B cell (primary cell): Measurements from ENCODE around the gene MFRP. TPM values are rescaled to one million over a fixed set of nuclear protein-coding genes. Genes with fewer than 3 reads are reported as not detected.

ENCODE experiments used
- ATAC-seq: fragments of 200-7000 bp; cut with Tn5 transposase; one replicate; pipeline ENCODE4 v1.10.0; 2021; ENCODE audit warnings: low read depth, mild to moderate bottlenecking, moderate number of reproducible peaks, moderate library complexity
- CTCF ChIA-PET: fragments of 350-600 bp; sonication (Branson Sonifier 250); formaldehyde crosslinking; loops from one replicate; lab custom pipeline; 2021; ENCODE audit warnings: antibody characterized with exemption, inconsistent platforms; lab: Charles Lee
- POLR2A ChIA-PET: fragments of 350-600 bp; sonication (Branson Sonifier 250); formaldehyde crosslinking; loops from one replicate; lab custom pipeline; 2021; ENCODE audit warnings: antibody characterized with exemption; lab: Charles Lee
- DNase-seq: peaks from one replicate; pipeline ENCODE4 v3.0.0; 2013
- H2AFZ ChIP-seq: 2 replicates; pipeline ENCODE4 v1.6.1; 2012; ENCODE audit warnings: mild to moderate bottlenecking, low read depth, low read length; ENCODE audit not compliant: insufficient read depth, poor library complexity, severe bottlenecking
- H3K27ac ChIP-seq, 2 donors: 1 replicate in 1 of 2; 2 replicates in 1 of 2; pipeline ENCODE4 v1.5.1; 2012 to 2013; ENCODE audit warnings: low read length in 2 of 2, mild to moderate bottlenecking in 2 of 2, moderate library complexity in 1 of 2
- H3K27me3 ChIP-seq, 4 experiments: fragments of 200-600 bp in 1 of 4; sonication (generic) in 1 of 4; replicated peaks in 1 of 4; 1 replicate in 2 of 4; 2 replicates in 2 of 4; pipeline versions ENCODE4 v1.6.1 to v1.7.0; 2013 to 2016; ENCODE audit warnings: low read length in 3 of 4, mild to moderate bottlenecking in 2 of 4, mixed read lengths in 1 of 4, moderate library complexity in 1 of 4; ENCODE audit not compliant: insufficient read depth in 4 of 4, control insufficient read depth in 3 of 4; ENCODE audit errors: control extremely low read depth in 1 of 4
- H3K36me3 ChIP-seq, 2 experiments: replicated peaks in 1 of 2; 1 replicate in 1 of 2; 2 replicates in 1 of 2; pipeline versions ENCODE4 v1.6.1 to v1.7.1; 2013; ENCODE audit warnings: low read length in 1 of 2; ENCODE audit not compliant: insufficient read depth in 2 of 2, control insufficient read depth in 1 of 2; ENCODE audit errors: control extremely low read depth in 1 of 2, extremely low read depth in 1 of 2
- H3K4me1 ChIP-seq, 2 donors: fragments of 200-600 bp in 1 of 2; sonication (generic) in 1 of 2; 1 replicate in 1 of 2; 2 replicates in 1 of 2; pipeline versions ENCODE4 v1.5.1 to v1.6.1; 2013 to 2017; ENCODE audit warnings: low read length in 2 of 2; ENCODE audit not compliant: control insufficient read depth in 2 of 2, insufficient read depth in 2 of 2
- H3K4me2 ChIP-seq: replicated peaks from 2 replicates; pipeline ENCODE3; 2012; ENCODE audit warnings: mild to moderate bottlenecking, low read depth, low read length; ENCODE audit not compliant: poor library complexity, severe bottlenecking
- H3K4me3 ChIP-seq, 5 experiments: fragments of 200-600 bp in 1 of 5; sonication (generic) in 1 of 5; 1 replicate in 3 of 5; 2 replicates in 2 of 5; pipeline versions ENCODE4 v1.5.1 to v1.7.0; 2011 to 2016; ENCODE audit warnings: low read length in 4 of 5, mild to moderate bottlenecking in 4 of 5, low read depth in 2 of 5, control low read depth in 1 of 5, moderate library complexity in 1 of 5; ENCODE audit not compliant: insufficient read depth in 1 of 5; ENCODE audit errors: control extremely low read depth in 1 of 5, extremely low read depth in 1 of 5
- H3K79me2 ChIP-seq: fragments of 200-600 bp; sonication (generic); one replicate; pipeline ENCODE4 v1.6.0; 2016; ENCODE audit warnings: low read length; ENCODE audit not compliant: control insufficient read depth, insufficient read depth
- H3K9ac ChIP-seq: fragments of 200-600 bp; sonication (generic); 2 replicates; pipeline ENCODE4 v1.6.1; 2017; ENCODE audit warnings: mild to moderate bottlenecking, low read length, moderate library complexity
- H3K9me3 ChIP-seq, 3 donors: one replicate each; pipeline versions ENCODE4 v1.6.1 to v1.7.1; 2013; ENCODE audit warnings: low read length in 2 of 3; ENCODE audit not compliant: control insufficient read depth in 2 of 3, insufficient read depth in 1 of 3; ENCODE audit errors: control extremely low read depth in 1 of 3
- H4K20me1 ChIP-seq: 2 replicates; pipeline ENCODE4 v1.6.0; 2012; ENCODE audit warnings: mild to moderate bottlenecking, low read length; ENCODE audit not compliant: insufficient read depth, control insufficient read depth, poor library complexity, severe bottlenecking
- H3K27ac Mint-ChIP-seq: one replicate; pipeline ENCODE4 v1.8.0; 2021; ENCODE audit warnings: mixed read lengths
- H3K27me3 Mint-ChIP-seq: one replicate; pipeline ENCODE4 v1.8.0; 2021; ENCODE audit warnings: mixed read lengths
- H3K4me1 Mint-ChIP-seq: one replicate; pipeline ENCODE4 v1.8.0; 2021; ENCODE audit warnings: mixed read lengths
- H3K4me3 Mint-ChIP-seq: one replicate; pipeline ENCODE4 v1.8.0; 2021; ENCODE audit warnings: mixed read lengths
- H3K9me3 Mint-ChIP-seq: one replicate; pipeline ENCODE4 v1.8.0; 2022; ENCODE audit warnings: mixed read lengths; ENCODE audit not compliant: insufficient read depth
- EZH2 ChIP-seq: IDR thresholded peaks from 2 replicates; pipeline ENCODE4 v1.6.1; 2012; ENCODE audit warnings: borderline replicate concordance, low read depth, mild to moderate bottlenecking, moderate library complexity, low read length; ENCODE audit not compliant: insufficient read depth, poor library complexity, severe bottlenecking
- WGBS: methylation state at CpG from one replicate; pipeline ENCODE4 v1.1.5; 2013; ENCODE audit warnings: missing lambda C conversion rate; ENCODE audit not compliant: insufficient coverage; 5-methylcytosine and 5-hydroxymethylcytosine counted together
- intact Hi-C: fragments of 100-400 bp; cut with micrococcal nuclease; formaldehyde crosslinking; loops from one replicate; pipeline ENCODE4 v1.10.0; 2022
- polyA plus RNA-seq: library from polyadenylated mRNA; depleted of rRNA; stranded (reverse); fragments of >200 nt; gene quantifications from 2 replicates; pipeline ENCODE4 v1.2.3, GENCODE V29; 2012
- total RNA-seq, 2 donors: library from RNA; stranded (reverse); fragments of 120-200 nt in 1 of 2; gene quantifications; 1 replicate in 1 of 2; 2 replicates in 1 of 2; pipeline versions ENCODE4 v1.2.3 to v1.2.4, GENCODE V29; 2013 to 2022
- TF ChIP-seq, protein P1 (sequence below): fragments of 200-600 bp; IDR thresholded peaks from one replicate; pipeline ENCODE4 v1.8.0; 2022; ENCODE audit warnings: antibody characterized with exemption, mild to moderate bottlenecking

MFRP gene
- total and polyA plus RNA-seq, 2 donors (not counting 1 experiment from before 2014, with no cell fraction given), result not detected

DNA sequence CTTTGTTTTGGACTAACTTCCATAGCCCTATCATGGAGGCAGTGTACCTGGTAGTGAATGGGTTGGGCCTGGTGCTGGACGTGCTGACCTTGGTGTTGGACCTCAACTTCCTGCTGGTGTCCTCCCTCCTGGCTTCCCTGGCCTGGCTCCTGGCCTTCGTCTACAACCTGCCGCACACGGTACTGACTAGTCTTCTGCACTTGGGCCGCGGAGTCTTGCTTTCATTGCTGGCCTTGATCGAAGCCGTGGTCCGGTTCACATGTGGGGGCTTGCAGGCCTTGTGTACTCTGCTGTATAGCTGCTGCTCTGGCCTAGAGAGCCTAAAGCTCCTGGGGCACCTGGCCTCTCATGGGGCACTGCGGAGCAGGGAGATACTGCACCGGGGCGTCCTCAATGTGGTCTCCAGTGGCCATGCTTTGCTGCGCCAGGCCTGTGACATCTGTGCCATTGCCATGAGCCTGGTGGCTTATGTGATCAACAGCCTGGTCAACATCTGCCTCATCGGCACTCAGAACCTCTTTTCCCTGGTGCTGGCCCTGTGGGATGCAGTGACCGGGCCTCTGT, 11.3 kb downstream of the MFRP start:
- no peak for DNase-seq
- Histone ChIP-seq H3K36me3 (peaks cover 0 to 2% of the 10 kb centered on the region in 2 experiments), H3K4me3 (peak overlapping the region; percentile 74 to 94 (median 88)), H3K79me2 (peaks cover 14% of the 10 kb centered on the region), H3K27ac (peak overlapping the region; percentile 59 to 83), H3K4me2 (peak overlapping the region; percentile 87), H3K9ac (peak overlapping the region; percentile 88), H2AFZ (peak overlapping the region; percentile 90), H4K20me1 (peaks cover 7% of the 10 kb centered on the region), H3K9me3 (no peaks in the 10 kb centered on the region), H3K27me3 (peaks cover 0 to 18% (median 13%) of the 10 kb centered on the region in 4 experiments), H3K4me1 (peaks cover 19 to 26% of the 10 kb centered on the region in 2 donors)
- WGBS, result 86% methylated on average over 15 of the region's 15 CpGs
- H3K27ac Mint-ChIP-seq, result peak overlapping the region; percentile 95
- intact Hi-C loops, result loop anchor here (2.0 kb wide), 1 partner anchor 22 kb away; no protein-coding TSS in a partner anchor
- no peak for ATAC-seq
- H3K4me1 Mint-ChIP-seq, result peaks cover 28% of the 10 kb centered on the region
- ChIA-PET POLR2A (interaction anchor here (1.0 to 1.1 kb wide), 2 partner anchors 13 to 14 kb away, joined by 3 read pairs; no protein-coding TSS in a partner anchor), CTCF (interaction anchor here (1.3 to 2.3 kb wide), 3 partner anchors 11 to 46 kb away, joined by 5 to 12 read pairs (median 6); partner anchors contain the start of gene USP2)
- H3K27me3 Mint-ChIP-seq, result peaks cover 17% of the 10 kb centered on the region
- peak overlapping the region; percentile 99 for H3K4me3 Mint-ChIP-seq
- no peaks in the 10 kb centered on the region for H3K9me3 Mint-ChIP-seq
- TF ChIP-seq, protein P1, sequence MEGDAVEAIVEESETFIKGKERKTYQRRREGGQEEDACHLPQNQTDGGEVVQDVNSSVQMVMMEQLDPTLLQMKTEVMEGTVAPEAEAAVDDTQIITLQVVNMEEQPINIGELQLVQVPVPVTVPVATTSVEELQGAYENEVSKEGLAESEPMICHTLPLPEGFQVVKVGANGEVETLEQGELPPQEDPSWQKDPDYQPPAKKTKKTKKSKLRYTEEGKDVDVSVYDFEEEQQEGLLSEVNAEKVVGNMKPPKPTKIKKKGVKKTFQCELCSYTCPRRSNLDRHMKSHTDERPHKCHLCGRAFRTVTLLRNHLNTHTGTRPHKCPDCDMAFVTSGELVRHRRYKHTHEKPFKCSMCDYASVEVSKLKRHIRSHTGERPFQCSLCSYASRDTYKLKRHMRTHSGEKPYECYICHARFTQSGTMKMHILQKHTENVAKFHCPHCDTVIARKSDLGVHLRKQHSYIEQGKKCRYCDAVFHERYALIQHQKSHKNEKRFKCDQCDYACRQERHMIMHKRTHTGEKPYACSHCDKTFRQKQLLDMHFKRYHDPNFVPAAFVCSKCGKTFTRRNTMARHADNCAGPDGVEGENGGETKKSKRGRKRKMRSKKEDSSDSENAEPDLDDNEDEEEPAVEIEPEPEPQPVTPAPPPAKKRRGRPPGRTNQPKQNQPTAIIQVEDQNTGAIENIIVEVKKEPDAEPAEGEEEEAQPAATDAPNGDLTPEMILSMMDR, result no peak
- TF ChIP-seq EZH2, result no peak
